ENCODE measurements around the gene MCRIP1. TPM values are rescaled to one million over a fixed set of nuclear protein-coding genes. Genes with fewer than 3 reads are reported as not detected.
A peak's percentile ranks its signal among the peaks of the same experiment; 100 is the strongest.

MCRIP1 gene
- polyA plus RNA-seq, 1 of the 3 experiments (the other 2 are of a cell fraction), result 156 TPM

DNA sequence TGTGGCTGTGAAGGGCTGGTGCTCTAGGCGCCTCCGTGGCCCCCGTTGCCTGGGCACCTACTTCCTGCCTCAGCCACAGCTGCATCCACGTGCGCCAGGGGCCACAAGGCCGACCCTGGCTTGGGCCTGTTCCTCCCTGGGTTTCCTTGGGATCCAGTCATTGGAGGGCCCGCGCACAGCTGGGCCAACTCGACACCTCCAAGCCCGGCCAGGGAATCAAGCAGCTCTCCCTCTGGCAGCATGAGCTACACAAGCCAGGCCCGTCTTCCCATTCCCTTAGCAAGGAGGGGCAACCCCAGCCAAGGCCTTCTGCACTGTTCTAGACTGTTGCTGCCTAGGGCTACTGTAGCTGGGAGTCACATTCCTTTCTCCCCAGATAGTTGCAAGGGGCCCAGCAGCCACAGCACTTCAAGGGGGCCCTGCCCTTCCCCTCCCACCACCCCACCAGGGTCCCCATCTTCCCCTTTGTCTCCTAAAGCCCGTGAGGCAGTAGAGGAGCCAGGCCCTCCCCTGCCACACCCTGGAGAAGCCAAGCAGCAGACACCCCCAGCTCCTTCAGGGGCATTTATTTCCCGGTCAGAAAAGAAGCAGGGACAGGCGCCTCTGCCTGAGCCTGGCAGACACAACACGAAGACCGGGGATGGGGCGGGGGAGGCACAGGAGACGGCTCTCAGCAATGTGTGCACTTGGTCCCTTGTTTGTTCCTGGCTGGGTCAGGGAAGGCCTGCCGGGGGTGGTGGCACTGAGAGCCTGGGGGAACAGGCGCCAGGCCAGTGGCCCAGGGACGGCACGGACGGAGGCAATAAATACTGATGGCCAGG, 34.3 kb upstream of the MCRIP1 start:
- peaks cover 78% of the 10 kb centered on the region for H3K79me2 ChIP-seq (ENCODE audit: insufficient read depth)
- ChIA-PET POLR2A (interaction anchor here (0.6 to 2.2 kb wide), 10 partner anchors 14 to 164 kb away, joined by 3 to 13 read pairs (median 4); partner anchors contain the start of genes MCRIP1, MRPL12, PCYT2 and SLC25A10), CTCF (interaction anchor here (0.9 to 6.9 kb wide), 12 partner anchors 17 to 158 kb away, joined by 3 to 54 read pairs (median 8); partner anchors contain the start of genes ALYREF, ANAPC11, NOTUM and PCYT2)
- no peaks in the 10 kb centered on the region for H3K27me3 ChIP-seq (ENCODE audit: insufficient read depth)
- H3K4me2 ChIP-seq, result peak overlapping the region; percentile 99; the same call in 1 of the 2 replicates
- DNase-seq, result no peak
- peaks cover 55% of the 10 kb centered on the region for H4K20me1 ChIP-seq (ENCODE audit: insufficient read depth)
- H2AFZ ChIP-seq (ENCODE audit: low read depth), result no peak overlapping the region
- 75% methylated on average over 21 of the region's 23 CpGs for WGBS (ENCODE audit: low lambda C conversion rate)
- peak overlapping the region; percentile 86 to 95 for H3K27ac ChIP-seq (ENCODE audit: low read depth in 2 of 2, low read length in 1 of 2)
- peaks cover 28 to 65% of the 10 kb centered on the region in 2 experiments; a peak in 3 of 4 replicates for H3K4me1 ChIP-seq (ENCODE audit: control insufficient read depth in 1 of 2, insufficient read depth in 2 of 2, low read depth in 1 of 2, low read length in 1 of 2)
- H3K36me3 ChIP-seq (replicated peaks in 1 of 2; ENCODE audit: control insufficient read depth in 1 of 2, insufficient read depth in 2 of 2, low read length in 1 of 2), result peaks cover 38 to 54% of the 10 kb centered on the region in 2 experiments
- no peaks in the 10 kb centered on the region for H3K9me3 ChIP-seq
- H3F3A ChIP-seq (replicated peaks; ENCODE audit: insufficient read depth), result peaks cover 71% of the 10 kb centered on the region
- H3K9me2 ChIP-seq, result no peaks in the 10 kb centered on the region
- H3K4me3 ChIP-seq (ENCODE audit: low read depth in 2 of 2, low read length in 1 of 2), result no peak overlapping the region; a peak in 1 of 4 replicates
- H3K9ac ChIP-seq, result peak overlapping the region; percentile 42; the same call in 1 of the 2 replicates
- no peak for TF ChIP-seq FOXJ3 (CRISPR knock-in tag; IDR thresholded peaks at IDR 0.05)
- TF ChIP-seq SMC3 (IDR thresholded peaks at IDR 0.05; ENCODE audit: low read depth, low read length), result no peak
- TF ChIP-seq, protein P1, sequence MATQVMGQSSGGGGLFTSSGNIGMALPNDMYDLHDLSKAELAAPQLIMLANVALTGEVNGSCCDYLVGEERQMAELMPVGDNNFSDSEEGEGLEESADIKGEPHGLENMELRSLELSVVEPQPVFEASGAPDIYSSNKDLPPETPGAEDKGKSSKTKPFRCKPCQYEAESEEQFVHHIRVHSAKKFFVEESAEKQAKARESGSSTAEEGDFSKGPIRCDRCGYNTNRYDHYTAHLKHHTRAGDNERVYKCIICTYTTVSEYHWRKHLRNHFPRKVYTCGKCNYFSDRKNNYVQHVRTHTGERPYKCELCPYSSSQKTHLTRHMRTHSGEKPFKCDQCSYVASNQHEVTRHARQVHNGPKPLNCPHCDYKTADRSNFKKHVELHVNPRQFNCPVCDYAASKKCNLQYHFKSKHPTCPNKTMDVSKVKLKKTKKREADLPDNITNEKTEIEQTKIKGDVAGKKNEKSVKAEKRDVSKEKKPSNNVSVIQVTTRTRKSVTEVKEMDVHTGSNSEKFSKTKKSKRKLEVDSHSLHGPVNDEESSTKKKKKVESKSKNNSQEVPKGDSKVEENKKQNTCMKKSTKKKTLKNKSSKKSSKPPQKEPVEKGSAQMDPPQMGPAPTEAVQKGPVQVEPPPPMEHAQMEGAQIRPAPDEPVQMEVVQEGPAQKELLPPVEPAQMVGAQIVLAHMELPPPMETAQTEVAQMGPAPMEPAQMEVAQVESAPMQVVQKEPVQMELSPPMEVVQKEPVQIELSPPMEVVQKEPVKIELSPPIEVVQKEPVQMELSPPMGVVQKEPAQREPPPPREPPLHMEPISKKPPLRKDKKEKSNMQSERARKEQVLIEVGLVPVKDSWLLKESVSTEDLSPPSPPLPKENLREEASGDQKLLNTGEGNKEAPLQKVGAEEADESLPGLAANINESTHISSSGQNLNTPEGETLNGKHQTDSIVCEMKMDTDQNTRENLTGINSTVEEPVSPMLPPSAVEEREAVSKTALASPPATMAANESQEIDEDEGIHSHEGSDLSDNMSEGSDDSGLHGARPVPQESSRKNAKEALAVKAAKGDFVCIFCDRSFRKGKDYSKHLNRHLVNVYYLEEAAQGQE (IDR thresholded peaks at IDR 0.05; ENCODE audit: low read depth, low read length), result no peak
- TF ChIP-seq SIN3A (IDR thresholded peaks at IDR 0.05; ENCODE audit: borderline replicate concordance, low read depth, low read length), result peak; percentile 71; the same call in 1 of the 2 replicates
- TF ChIP-seq MEF2A (IDR thresholded peaks at IDR 0.05; ENCODE audit: borderline replicate concordance, low read depth), result no peak
- TF ChIP-seq, protein P2, sequence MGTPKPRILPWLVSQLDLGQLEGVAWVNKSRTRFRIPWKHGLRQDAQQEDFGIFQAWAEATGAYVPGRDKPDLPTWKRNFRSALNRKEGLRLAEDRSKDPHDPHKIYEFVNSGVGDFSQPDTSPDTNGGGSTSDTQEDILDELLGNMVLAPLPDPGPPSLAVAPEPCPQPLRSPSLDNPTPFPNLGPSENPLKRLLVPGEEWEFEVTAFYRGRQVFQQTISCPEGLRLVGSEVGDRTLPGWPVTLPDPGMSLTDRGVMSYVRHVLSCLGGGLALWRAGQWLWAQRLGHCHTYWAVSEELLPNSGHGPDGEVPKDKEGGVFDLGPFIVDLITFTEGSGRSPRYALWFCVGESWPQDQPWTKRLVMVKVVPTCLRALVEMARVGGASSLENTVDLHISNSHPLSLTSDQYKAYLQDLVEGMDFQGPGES (IDR thresholded peaks at IDR 0.05; ENCODE audit: low read depth, low read length), result no peak
- peak; percentile 35 for TF ChIP-seq JUND (IDR thresholded peaks at IDR 0.05)
- 0 out of 2 replicates have a peak, but pooled peaks have one; percentile 9 for TF ChIP-seq NFIC (IDR thresholded peaks at IDR 0.05; ENCODE audit: borderline replicate concordance)
- TF ChIP-seq TEAD4 (IDR thresholded peaks at IDR 0.05; ENCODE audit: borderline replicate concordance, insufficient read depth), result no peak; the same call in 1 of the 2 replicates
- peak; percentile 52 for TF ChIP-seq MAX (IDR thresholded peaks at IDR 0.05; ENCODE audit: low read depth)
- TF ChIP-seq ELF1 (IDR thresholded peaks at IDR 0.05), result peak; percentile 28
- TF ChIP-seq YY1 (IDR thresholded peaks at IDR 0.05; ENCODE audit: low read depth), result no peak
- no peak for TF ChIP-seq TAF1 (IDR thresholded peaks at IDR 0.05; ENCODE audit: borderline replicate concordance, low read depth, low read length)
- no peak for TF ChIP-seq CHD2 (IDR thresholded peaks at IDR 0.05; ENCODE audit: low read length, partially characterized antibody)
- TF ChIP-seq FOXM1 (IDR thresholded peaks at IDR 0.05; ENCODE audit: low read depth), result no peak
- TF ChIP-seq RFX5 (IDR thresholded peaks at IDR 0.05; ENCODE audit: low read length), result no peak
- TF ChIP-seq EZH2phosphoT487 (IDR thresholded peaks at IDR 0.05; ENCODE audit: borderline replicate concordance, low read depth), result no peak
- TF ChIP-seq, protein P3, sequence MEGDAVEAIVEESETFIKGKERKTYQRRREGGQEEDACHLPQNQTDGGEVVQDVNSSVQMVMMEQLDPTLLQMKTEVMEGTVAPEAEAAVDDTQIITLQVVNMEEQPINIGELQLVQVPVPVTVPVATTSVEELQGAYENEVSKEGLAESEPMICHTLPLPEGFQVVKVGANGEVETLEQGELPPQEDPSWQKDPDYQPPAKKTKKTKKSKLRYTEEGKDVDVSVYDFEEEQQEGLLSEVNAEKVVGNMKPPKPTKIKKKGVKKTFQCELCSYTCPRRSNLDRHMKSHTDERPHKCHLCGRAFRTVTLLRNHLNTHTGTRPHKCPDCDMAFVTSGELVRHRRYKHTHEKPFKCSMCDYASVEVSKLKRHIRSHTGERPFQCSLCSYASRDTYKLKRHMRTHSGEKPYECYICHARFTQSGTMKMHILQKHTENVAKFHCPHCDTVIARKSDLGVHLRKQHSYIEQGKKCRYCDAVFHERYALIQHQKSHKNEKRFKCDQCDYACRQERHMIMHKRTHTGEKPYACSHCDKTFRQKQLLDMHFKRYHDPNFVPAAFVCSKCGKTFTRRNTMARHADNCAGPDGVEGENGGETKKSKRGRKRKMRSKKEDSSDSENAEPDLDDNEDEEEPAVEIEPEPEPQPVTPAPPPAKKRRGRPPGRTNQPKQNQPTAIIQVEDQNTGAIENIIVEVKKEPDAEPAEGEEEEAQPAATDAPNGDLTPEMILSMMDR (IDR thresholded peaks at IDR 0.05), result no peak
- TF ChIP-seq PBX3 (IDR thresholded peaks at IDR 0.05), result peak; percentile 72
- no peak for TF ChIP-seq RCOR1 (IDR thresholded peaks at IDR 0.05; ENCODE audit: low read length)
- TF ChIP-seq GABPA (IDR thresholded peaks at IDR 0.05; ENCODE audit: low read depth), result peak; percentile 7; the same call in 1 of the 2 replicates
- TF ChIP-seq FOSL2 (IDR thresholded peaks at IDR 0.05; ENCODE audit: borderline replicate concordance, low read depth), result peak; percentile 25; the same call in 1 of the 2 replicates
- peak; percentile 81 for TF ChIP-seq POLR2AphosphoS5 (IDR thresholded peaks at IDR 0.05; ENCODE audit: low read depth, low read length)
- TF ChIP-seq GATA2 (CRISPR knock-in tag; IDR thresholded peaks at IDR 0.05), result no peak
